Adrenal gland (tissue), 12 donors: ENCODE measurements around the gene CAMKMT. TPM values are rescaled to one million over a fixed set of nuclear protein-coding genes. Genes with fewer than 3 reads are reported as not detected.

ENCODE experiments used
- DNase-seq, 7 donors: peaks; one replicate each; pipeline ENCODE4 v3.0.0-alpha.2; 2019 to 2020
- H3K27ac ChIP-seq, 5 donors: fragments of 200-600 bp; sonication (generic) in 4 of 5; 1 replicate in 3 of 5; 2 replicates in 2 of 5; pipeline versions ENCODE4 v1.5.1 to v1.8.0; 2016 to 2020; ENCODE audit warnings: mild to moderate bottlenecking in 1 of 5
- H3K27me3 ChIP-seq: fragments of 200-600 bp; 2 replicates; pipeline ENCODE4 v1.8.0; 2021
- H3K36me3 ChIP-seq, 2 donors: fragments of 200-600 bp; replicated peaks in 1 of 2; 1 replicate in 1 of 2; 2 replicates in 1 of 2; pipeline versions ENCODE4 v1.5.1 to v1.8.0; 2018 to 2022
- H3K4me1 ChIP-seq, 2 donors: fragments of 200-600 bp; replicated peaks in 1 of 2; 1 replicate in 1 of 2; 2 replicates in 1 of 2; pipeline versions ENCODE4 v1.5.1 to v1.8.0; 2018 to 2021
- H3K4me3 ChIP-seq, 4 donors: fragments of 200-600 bp; sonication (generic) in 3 of 4; one replicate each; pipeline ENCODE4 v1.5.1; 2016 to 2018
- H3K9me3 ChIP-seq, 3 donors: fragments of 200-600 bp; sonication (generic) in 1 of 3; replicated peaks in 1 of 3; 1 replicate in 2 of 3; 2 replicates in 1 of 3; pipeline versions ENCODE4 v1.5.1 to v1.8.0; 2016 to 2021
- POLR2A ChIP-seq, 2 donors: fragments of 450-650 bp; IDR thresholded peaks; one replicate each; pipeline ENCODE4 v1.6.1; 2017; ENCODE audit warnings: antibody characterized with exemption in 2 of 2, mild to moderate bottlenecking in 2 of 2, moderate library complexity in 1 of 2
- WGBS, 4 donors: extraction: QIAGEN DNeasy Blood & Tissue Kit in 2 of 4; methylation state at CpG; one replicate each; pipeline versions ENCODE4 v1.1.5 to v1.1.7; 2013 to 2017; 5-methylcytosine and 5-hydroxymethylcytosine counted together
- intact Hi-C, 2 donors: fragments of 100-400 bp; cut with DNase I; formaldehyde crosslinking; loops; one replicate each; pipeline versions ENCODE4 v1.14.1 to v1.15.0; 2022 to 2023
- polyA plus RNA-seq, 3 donors: library from polyadenylated mRNA; stranded (reverse); fragments of 200-250 nt in 2 of 3; fragments of 350-450 nt in 1 of 3; fragmentation: Illumina TruSeq in 1 of 3; extraction: RNeasy Lipid Tissue Mini Kit (QIAGEN cat#74804) in 1 of 3; gene quantifications; one replicate each; pipeline ENCODE4 v1.2.3, GENCODE V29; 2013 to 2014
- total RNA-seq, 9 donors: library from RNA; depleted of rRNA in 4 of 9; stranded (reverse); fragments of >200 nt in 4 of 9; fragments of 120-200 nt in 1 of 9; fragmentation: NEBNext Ultra II Directional in 1 of 9; extraction: Animal tissue kit (Norgen Biotek cat#: 25700) in 1 of 9; gene quantifications; one replicate each; pipeline versions ENCODE4 v1.1.0 to v1.2.4, GENCODE V29; 2013 to 2023
- TF ChIP-seq, protein P1 (sequence below), 6 experiments: fragments of 450-650 bp in 4 of 6; fragments of 200-600 bp in 2 of 6; sonication (generic) in 1 of 6; IDR thresholded peaks; 1 replicate in 5 of 6; 2 replicates in 1 of 6; pipeline versions ENCODE4 v1.5.1 to v1.8.0; 2016 to 2021; ENCODE audit warnings: antibody characterized with exemption in 6 of 6, mild to moderate bottlenecking in 2 of 6, moderate library complexity in 1 of 6
- donor health status: healthy with polysubstance abuse.
- donor health status: Bipolar disorder and iron deficiency.
- donor health status: DM: yes; HTN: yes; CAD: no.
- donor health status: DM: no; HTN: no; CAD: no.
- donor health status: DM: no; HTN: no; CAD: no.
- donor health status: DM: yes; HTN: yes; CAD: no.

The CAMKMT gene
- total and polyA plus RNA-seq, 12 donors = 2.6 to 14.0 (median 8.6) TPM

DNA sequence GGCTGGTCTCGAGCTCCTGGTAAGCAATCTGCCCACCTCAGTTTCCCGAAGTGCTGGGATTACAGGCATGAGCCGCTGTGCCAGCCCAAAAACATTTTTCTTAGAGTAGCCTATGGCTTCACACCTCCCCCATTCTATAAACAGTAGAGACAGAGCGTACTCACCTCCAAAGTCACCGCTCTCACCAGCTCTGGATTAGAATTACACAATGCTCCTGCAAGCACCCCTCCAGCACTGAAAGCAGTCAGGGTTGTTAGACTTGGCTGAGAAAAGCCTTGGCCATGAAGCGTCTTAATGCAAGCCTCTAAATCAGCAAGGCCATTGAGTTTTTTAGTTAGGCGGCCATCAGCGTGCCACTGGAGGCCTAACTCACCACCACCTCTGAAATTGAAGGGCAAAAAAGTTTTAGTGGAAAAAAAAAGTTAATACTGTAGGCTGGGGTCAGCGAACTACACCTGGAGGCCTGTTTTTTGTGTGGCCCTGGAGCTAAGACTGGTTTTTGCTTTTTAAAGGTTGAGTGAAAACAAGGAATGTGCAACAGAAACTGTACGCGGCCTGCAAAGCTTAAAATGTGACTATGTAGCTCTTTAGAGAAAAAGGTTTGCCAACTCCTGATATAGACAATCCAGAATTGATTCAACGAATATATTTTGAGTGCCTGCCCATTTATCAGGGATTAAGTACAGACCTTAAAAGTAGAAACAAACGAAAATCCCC lies 35.0 kb upstream of the CAMKMT start:
- Histone ChIP-seq H3K27ac (no peak overlapping the region), H3K4me1 (peaks cover 9 to 17% of the 10 kb centered on the region in 2 donors), H3K9me3 (no peaks in the 10 kb centered on the region), H3K4me3 (no peak overlapping the region), H3K27me3 (no peaks in the 10 kb centered on the region), H3K36me3 (peaks cover 0 to 58% of the 10 kb centered on the region in 2 donors)
- WGBS, 4 donors = 83 to 88% (median 87%) methylated on average over 13 of the region's 13 CpGs
- no peak for DNase-seq
- intact Hi-C loops = no loop called here
- TF ChIP-seq, protein P1, sequence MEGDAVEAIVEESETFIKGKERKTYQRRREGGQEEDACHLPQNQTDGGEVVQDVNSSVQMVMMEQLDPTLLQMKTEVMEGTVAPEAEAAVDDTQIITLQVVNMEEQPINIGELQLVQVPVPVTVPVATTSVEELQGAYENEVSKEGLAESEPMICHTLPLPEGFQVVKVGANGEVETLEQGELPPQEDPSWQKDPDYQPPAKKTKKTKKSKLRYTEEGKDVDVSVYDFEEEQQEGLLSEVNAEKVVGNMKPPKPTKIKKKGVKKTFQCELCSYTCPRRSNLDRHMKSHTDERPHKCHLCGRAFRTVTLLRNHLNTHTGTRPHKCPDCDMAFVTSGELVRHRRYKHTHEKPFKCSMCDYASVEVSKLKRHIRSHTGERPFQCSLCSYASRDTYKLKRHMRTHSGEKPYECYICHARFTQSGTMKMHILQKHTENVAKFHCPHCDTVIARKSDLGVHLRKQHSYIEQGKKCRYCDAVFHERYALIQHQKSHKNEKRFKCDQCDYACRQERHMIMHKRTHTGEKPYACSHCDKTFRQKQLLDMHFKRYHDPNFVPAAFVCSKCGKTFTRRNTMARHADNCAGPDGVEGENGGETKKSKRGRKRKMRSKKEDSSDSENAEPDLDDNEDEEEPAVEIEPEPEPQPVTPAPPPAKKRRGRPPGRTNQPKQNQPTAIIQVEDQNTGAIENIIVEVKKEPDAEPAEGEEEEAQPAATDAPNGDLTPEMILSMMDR (IDR thresholded peaks at IDR 0.05) = no peak
- no peak for TF ChIP-seq POLR2A (IDR thresholded peaks at IDR 0.05)

GRCh38 chr2:44328750-44329149 lies 33.0 kb upstream of the CAMKMT start:
- Histone ChIP-seq H3K4me1 (peaks cover 12 to 21% of the 10 kb centered on the region in 2 donors), H3K27me3 (no peaks in the 10 kb centered on the region), H3K4me3 (no peak overlapping the region), H3K9me3 (no peaks in the 10 kb centered on the region), H3K27ac (no peak overlapping the region), H3K36me3 (peaks cover 0 to 44% of the 10 kb centered on the region in 2 donors)
- 83 to 89% (median 86%) methylated on average over 2 of the region's 2 CpGs for WGBS, 4 donors
- intact Hi-C loops = no loop called here
- no peak for DNase-seq
- TF ChIP-seq, protein P1 (IDR thresholded peaks at IDR 0.05) = no peak
- no peak for TF ChIP-seq POLR2A (IDR thresholded peaks at IDR 0.05)

DNA sequence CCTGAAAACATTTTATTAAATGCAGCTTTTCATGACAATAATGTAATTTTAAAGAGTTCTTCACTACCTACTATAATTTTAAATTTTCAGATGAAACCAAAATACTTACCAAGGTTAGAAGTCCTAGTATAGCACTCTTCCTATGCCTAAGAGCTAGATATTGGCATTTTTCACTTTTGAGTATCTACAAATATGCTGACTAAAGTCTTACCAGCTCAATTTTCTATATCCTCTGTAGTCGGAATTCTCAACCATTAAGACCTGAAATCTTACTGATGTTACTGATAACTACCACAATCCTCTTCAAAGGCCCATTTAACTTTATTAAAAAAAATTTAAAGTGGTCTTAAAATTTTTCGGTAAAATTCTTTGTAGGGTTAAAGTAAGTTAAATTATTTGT lies 32.4 kb upstream of the CAMKMT start:
- Histone ChIP-seq H3K27me3 (no peaks in the 10 kb centered on the region), H3K4me1 (peaks cover 18 to 25% of the 10 kb centered on the region in 2 donors), H3K4me3 (no peak overlapping the region), H3K27ac (no peak overlapping the region), H3K9me3 (no peaks in the 10 kb centered on the region), H3K36me3 (peaks cover 0 to 47% of the 10 kb centered on the region in 2 donors)
- no peak for TF ChIP-seq POLR2A (IDR thresholded peaks at IDR 0.05)
- TF ChIP-seq, protein P1 (IDR thresholded peaks at IDR 0.05) = no peak
- intact Hi-C loops = no loop called here
- DNase-seq = no peak
- 90 to 95% (median 91%) methylated on average over 2 of the region's 2 CpGs for WGBS, 4 donors

GRCh38 chr2:44330801-44331200 lies 30.9 kb upstream of the CAMKMT start:
- peak in 1 of 7 donors; percentile 19 for DNase-seq
- Histone ChIP-seq H3K36me3 (peaks cover 0 to 45% of the 10 kb centered on the region in 2 donors), H3K27me3 (no peaks in the 10 kb centered on the region), H3K27ac (no peak overlapping the region), H3K4me3 (no peak overlapping the region), H3K9me3 (no peaks in the 10 kb centered on the region), H3K4me1 (peaks cover 11 to 16% of the 10 kb centered on the region in 2 donors)
- 88 to 100% (median 93%) methylated on average over 1 of the region's 1 CpG for WGBS, 4 donors
- TF ChIP-seq, protein P1 (IDR thresholded peaks at IDR 0.05) = no peak
- TF ChIP-seq POLR2A (IDR thresholded peaks at IDR 0.05) = no peak
- intact Hi-C loops = no loop called here
